Endothelial cell of umbilical vein (primary cell): ENCODE measurements around the gene PRR18.

Experiments used
- EZH2 ChIP-seq: IDR thresholded peaks from 2 replicates; pipeline ENCODE4 v1.6.1; 2012; ENCODE audit warnings: borderline replicate concordance, low read depth, mild to moderate bottlenecking, moderate library complexity, low read length, inconsistent platforms; ENCODE audit not compliant: severe bottlenecking
- GATA2 ChIP-seq: IDR thresholded peaks from 2 replicates; pipeline ENCODE4 v1.7.0; 2011; ENCODE audit warnings: low read depth, mild to moderate bottlenecking, moderate library complexity, mixed read lengths, low read length; ENCODE audit not compliant: insufficient read length, insufficient read depth
- POLR2A ChIP-seq: IDR thresholded peaks from 2 replicates; pipeline ENCODE4 v1.6.1; 2012; ENCODE audit warnings: low read depth, mild to moderate bottlenecking, control low read depth, low read length
- TF ChIP-seq, protein P1 (sequence below), 2 donors: IDR thresholded peaks; 1 replicate in 1 of 2; 2 replicates in 1 of 2; pipeline ENCODE4 v1.5.1; 2011; ENCODE audit warnings: low read length in 2 of 2, mild to moderate bottlenecking in 2 of 2, moderate library complexity in 2 of 2, control low read depth in 1 of 2, inconsistent platforms in 1 of 2, low read depth in 1 of 2; ENCODE audit not compliant: insufficient read depth in 1 of 2; ENCODE audit errors: extremely low read depth in 1 of 2

DNA sequence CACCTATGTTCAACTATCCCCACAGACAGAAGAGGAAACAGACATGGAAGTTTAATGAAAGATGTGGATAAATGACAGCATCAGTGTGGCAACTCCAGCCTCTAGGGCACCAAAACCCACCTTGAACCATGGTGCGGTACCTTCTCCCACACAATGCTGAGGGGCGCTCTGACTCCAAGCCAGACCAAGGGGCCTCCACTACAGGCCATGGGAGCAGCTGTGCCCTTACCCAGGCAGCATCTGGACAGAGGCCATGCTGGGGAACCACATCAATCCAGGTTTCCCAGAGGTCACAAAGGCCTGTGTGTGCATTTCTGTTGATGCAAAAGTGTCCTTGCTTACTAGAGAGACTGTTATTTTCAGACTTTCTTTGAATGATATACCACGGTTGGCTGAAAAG lies 4.1 kb downstream of the PRR18 start:
- TF ChIP-seq, protein P1, sequence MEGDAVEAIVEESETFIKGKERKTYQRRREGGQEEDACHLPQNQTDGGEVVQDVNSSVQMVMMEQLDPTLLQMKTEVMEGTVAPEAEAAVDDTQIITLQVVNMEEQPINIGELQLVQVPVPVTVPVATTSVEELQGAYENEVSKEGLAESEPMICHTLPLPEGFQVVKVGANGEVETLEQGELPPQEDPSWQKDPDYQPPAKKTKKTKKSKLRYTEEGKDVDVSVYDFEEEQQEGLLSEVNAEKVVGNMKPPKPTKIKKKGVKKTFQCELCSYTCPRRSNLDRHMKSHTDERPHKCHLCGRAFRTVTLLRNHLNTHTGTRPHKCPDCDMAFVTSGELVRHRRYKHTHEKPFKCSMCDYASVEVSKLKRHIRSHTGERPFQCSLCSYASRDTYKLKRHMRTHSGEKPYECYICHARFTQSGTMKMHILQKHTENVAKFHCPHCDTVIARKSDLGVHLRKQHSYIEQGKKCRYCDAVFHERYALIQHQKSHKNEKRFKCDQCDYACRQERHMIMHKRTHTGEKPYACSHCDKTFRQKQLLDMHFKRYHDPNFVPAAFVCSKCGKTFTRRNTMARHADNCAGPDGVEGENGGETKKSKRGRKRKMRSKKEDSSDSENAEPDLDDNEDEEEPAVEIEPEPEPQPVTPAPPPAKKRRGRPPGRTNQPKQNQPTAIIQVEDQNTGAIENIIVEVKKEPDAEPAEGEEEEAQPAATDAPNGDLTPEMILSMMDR (IDR thresholded peaks at IDR 0.05; ENCODE audit: extremely low read depth in 1 of 2, insufficient read depth in 1 of 2, low read depth in 1 of 2, low read length in 2 of 2) = no peak
- TF ChIP-seq EZH2 (no peak), POLR2A (no peak), GATA2 (no peak)
